Gastroesophageal sphincter (tissue), 4 donors: ENCODE measurements around the gene DUOX1. TPM values are rescaled to one million over a fixed set of nuclear protein-coding genes. Genes with fewer than 3 reads are reported as not detected.

ENCODE experiments used
- ATAC-seq: fragments of 150-250 bp; one replicate; pipeline ENCODE4 v1.9.1; 2016; ENCODE audit warnings: mild to moderate bottlenecking, moderate library complexity
- H3K27ac ChIP-seq, 4 donors: fragments of 200-600 bp; sonication (generic) in 3 of 4; 1 replicate in 3 of 4; 2 replicates in 1 of 4; pipeline ENCODE4 v1.5.1; 2016 to 2019
- H3K27me3 ChIP-seq: fragments of 200-600 bp; sonication (generic); one replicate; pipeline ENCODE4 v1.5.1; 2019
- H3K36me3 ChIP-seq, 2 donors: fragments of 200-600 bp; sonication (generic); one replicate each; pipeline ENCODE4 v1.5.1; 2019; ENCODE audit warnings: control low read depth in 1 of 2
- H3K4me1 ChIP-seq, 3 donors: fragments of 200-600 bp; sonication (generic); 1 replicate in 2 of 3; 2 replicates in 1 of 3; pipeline ENCODE4 v1.5.1; 2016 to 2019; ENCODE audit warnings: control low read depth in 2 of 3
- H3K4me3 ChIP-seq, 2 donors: fragments of 200-600 bp; sonication (generic); one replicate each; pipeline ENCODE4 v1.5.1; 2019; ENCODE audit warnings: mild to moderate bottlenecking in 1 of 2, moderate library complexity in 1 of 2
- H3K9me3 ChIP-seq, 3 donors: fragments of 200-600 bp; sonication (generic); one replicate each; pipeline ENCODE4 v1.5.1; 2017 to 2019; ENCODE audit warnings: control low read depth in 2 of 3
- CTCF ChIP-seq, 4 experiments: fragments of 200-600 bp in 2 of 4; fragments of 450-650 bp in 2 of 4; sonication (generic) in 1 of 4; IDR thresholded peaks; one replicate each; pipeline ENCODE4 v1.5.1; 2017 to 2019; ENCODE audit warnings: antibody characterized with exemption in 4 of 4, mild to moderate bottlenecking in 2 of 4, moderate library complexity in 2 of 4
- EP300 ChIP-seq: sonication (generic); formaldehyde crosslinking; IDR thresholded peaks from one replicate; pipeline ENCODE4 v1.6.1; 2017; ENCODE audit warnings: antibody characterized with exemption, mild to moderate bottlenecking
- POLR2A ChIP-seq, 2 donors: fragments of 450-650 bp; IDR thresholded peaks; one replicate each; pipeline ENCODE4 v1.6.1; 2017; ENCODE audit warnings: antibody characterized with exemption in 2 of 2, mild to moderate bottlenecking in 2 of 2, moderate library complexity in 1 of 2
- POLR2AphosphoS5 ChIP-seq: sonication (generic); formaldehyde crosslinking; IDR thresholded peaks from one replicate; pipeline ENCODE4 v1.6.1; 2017; ENCODE audit warnings: antibody characterized with exemption
- WGBS, 2 donors: methylation state at CpG; one replicate each; pipeline ENCODE4 v1.1.5; 2018; ENCODE audit warnings: low coverage in 1 of 2; 5-methylcytosine and 5-hydroxymethylcytosine counted together
- total RNA-seq, 4 donors: library from RNA; depleted of rRNA; stranded (reverse); fragments of >200 nt; gene quantifications; one replicate each; pipeline ENCODE4 v1.1.0, GENCODE V29; 2016

The DUOX1 gene
- total RNA-seq, 4 donors from 2014 or later = 0.08 to 2.7 (median 1.1) TPM

- Histone ChIP-seq H3K9me3 (no peaks in the 10 kb centered on the region), H3K4me1 (no peaks in the 10 kb centered on the region), H3K4me3 (no peak overlapping the region), H3K27me3 (peaks cover 40% of the 10 kb centered on the region), H3K27ac (no peak overlapping the region), H3K36me3 (no peaks in the 10 kb centered on the region)
- ATAC-seq = no peak
- WGBS, 2 donors = 55% methylated on average over 4 of the region's 15 CpGs; no CpG with 5 or more reads in 1 of the 2 donors
- TF ChIP-seq POLR2A (IDR thresholded peaks at IDR 0.05) = no peak
- no peak for TF ChIP-seq POLR2AphosphoS5
Measured at GRCh38 chr15:45106002-45106790, 23.6 kb upstream of the DUOX1 start.

- H3K4me1 ChIP-seq = peaks cover 0 to 14% (median 5%) of the 10 kb centered on the region in 3 donors
- H3K4me3 ChIP-seq = no peak overlapping the region
- no peak for ATAC-seq
- TF ChIP-seq CTCF (IDR thresholded peaks at IDR 0.05) = no peak
- no peak for TF ChIP-seq EP300
- TF ChIP-seq POLR2A (IDR thresholded peaks at IDR 0.05) = no peak
- TF ChIP-seq POLR2AphosphoS5 = no peak
- peaks cover 59% of the 10 kb centered on the region for H3K27me3 ChIP-seq
- WGBS, 2 donors = 100% methylated on average over 1 of the region's 10 CpGs
- no peak overlapping the region for H3K27ac ChIP-seq
- H3K36me3 ChIP-seq = no peaks in the 10 kb centered on the region
- no peaks in the 10 kb centered on the region for H3K9me3 ChIP-seq
Measured at GRCh38 chr15:45107941-45108630, 21.7 kb upstream of the DUOX1 start.

- Histone ChIP-seq H3K4me3 (no peak overlapping the region), H3K27me3 (peaks cover 82% of the 10 kb centered on the region), H3K36me3 (no peaks in the 10 kb centered on the region), H3K27ac (no peak overlapping the region), H3K9me3 (no peaks in the 10 kb centered on the region), H3K4me1 (peaks cover 0 to 29% (median 8%) of the 10 kb centered on the region in 3 donors)
- no peak for ATAC-seq
- 30% methylated on average over 6 of the region's 11 CpGs; no CpG with 5 or more reads in 1 of the 2 donors for WGBS, 2 donors
- TF ChIP-seq POLR2A (IDR thresholded peaks at IDR 0.05) (no peak), POLR2AphosphoS5 (no peak), CTCF (IDR thresholded peaks at IDR 0.05) (no peak), EP300 (no peak)
Measured at GRCh38 chr15:45110256-45110820, 19.5 kb upstream of the DUOX1 start.

GRCh38 chr15:45111390-45112142 lies 18.2 kb upstream of the DUOX1 start:
- ATAC-seq = no peak
- 30% methylated on average over 14 of the region's 71 CpGs; no CpG with 5 or more reads in 1 of the 2 donors for WGBS, 2 donors
- H3K36me3 ChIP-seq = no peaks in the 10 kb centered on the region
- H3K27ac ChIP-seq = no peak overlapping the region
- TF ChIP-seq POLR2AphosphoS5 (no peak), POLR2A (IDR thresholded peaks at IDR 0.05) (no peak), CTCF (IDR thresholded peaks at IDR 0.05) (no peak), EP300 (no peak)
- no peaks in the 10 kb centered on the region for H3K9me3 ChIP-seq
- peaks cover 0 to 35% (median 10%) of the 10 kb centered on the region in 3 donors for H3K4me1 ChIP-seq
- H3K4me3 ChIP-seq = no peak overlapping the region
- H3K27me3 ChIP-seq = peaks cover 85% of the 10 kb centered on the region

- 3% methylated on average over 12 to 13 of the region's 13 CpGs for WGBS, 2 donors
- H3K4me3 ChIP-seq = no peak overlapping the region
Measured at GRCh38 chr15:45112143-45112590, 17.6 kb upstream of the DUOX1 start.

More at GRCh38 chr15:45112143-45112590, 17.6 kb upstream of the DUOX1 start:
- no peak for ATAC-seq
- TF ChIP-seq POLR2AphosphoS5 (no peak), EP300 (no peak), CTCF (IDR thresholded peaks at IDR 0.05) (no peak), POLR2A (IDR thresholded peaks at IDR 0.05) (no peak)
- H3K27ac ChIP-seq = no peak overlapping the region
- H3K9me3 ChIP-seq = no peaks in the 10 kb centered on the region
- H3K4me1 ChIP-seq = peaks cover 0 to 41% (median 16%) of the 10 kb centered on the region in 3 donors
- peaks cover 91% of the 10 kb centered on the region for H3K27me3 ChIP-seq
- no peaks in the 10 kb centered on the region for H3K36me3 ChIP-seq
